Body of pancreas (tissue), 4 donors: Measurements from ENCODE around the gene PPEF1. TPM values are rescaled to one million over a fixed set of nuclear protein-coding genes. Genes with fewer than 3 reads are reported as not detected.

Experiments
- ATAC-seq: fragments of 150-250 bp; one replicate; pipeline ENCODE4 v1.9.1; 2016
- DNase-seq, 4 donors: peaks; one replicate each; pipeline ENCODE4 v3.0.0-alpha.2; 2019
- H3K27ac ChIP-seq, 4 donors: fragments of 200-600 bp; sonication (generic); 1 replicate in 3 of 4; 2 replicates in 1 of 4; pipeline versions ENCODE4 v1.5.1 to v1.6.1; 2016 to 2019; ENCODE audit warnings: mild to moderate bottlenecking in 1 of 4, mixed read lengths in 1 of 4, moderate library complexity in 1 of 4
- H3K27me3 ChIP-seq, 2 donors: fragments of 200-600 bp; sonication (generic); one replicate each; pipeline ENCODE4 v1.6.0; 2016; ENCODE audit warnings: mild to moderate bottlenecking in 1 of 2
- H3K36me3 ChIP-seq, 2 donors: fragments of 200-600 bp; sonication (generic); replicated peaks in 1 of 2; 2 replicates each; pipeline ENCODE4 v1.5.1; 2016; ENCODE audit warnings: low read depth in 2 of 2; ENCODE audit not compliant: insufficient read depth in 1 of 2
- H3K4me1 ChIP-seq: fragments of 200-600 bp; sonication (generic); one replicate; pipeline ENCODE4 v1.6.0; 2016
- H3K4me3 ChIP-seq, 2 donors: fragments of 200-600 bp; sonication (generic); 1 replicate in 1 of 2; 2 replicates in 1 of 2; pipeline ENCODE4 v1.5.1; 2016 to 2019
- H3K9me3 ChIP-seq, 3 donors: fragments of 200-600 bp; sonication (generic); 1 replicate in 2 of 3; 2 replicates in 1 of 3; pipeline ENCODE4 v1.5.1; 2016
- POLR2A ChIP-seq, 3 donors: fragments of 450-650 bp; IDR thresholded peaks; one replicate each; pipeline ENCODE4 v1.6.1; 2016; ENCODE audit warnings: antibody characterized with exemption in 3 of 3, mild to moderate bottlenecking in 2 of 3
- WGBS, 2 donors: methylation state at CpG; one replicate each; pipeline ENCODE4 v1.1.5; 2017; 5-methylcytosine and 5-hydroxymethylcytosine counted together
- intact Hi-C: fragments of 100-400 bp; cut with DNase I; formaldehyde crosslinking; loops from one replicate; pipeline ENCODE4 v1.15.1; 2023
- total RNA-seq, 2 donors: library from RNA; depleted of rRNA; stranded (reverse); fragments of >200 nt; gene quantifications; one replicate each; pipeline ENCODE4 v1.1.0, GENCODE V29; 2016
- TF ChIP-seq, protein P1 (sequence below), 7 experiments: fragments of 450-650 bp in 4 of 7; fragments of 200-600 bp in 3 of 7; sonication (generic) in 3 of 7; IDR thresholded peaks; one replicate each; pipeline ENCODE4 v1.5.1; 2016 to 2019; ENCODE audit warnings: antibody characterized with exemption in 7 of 7

PPEF1 gene
- total RNA-seq, 2 donors from 2014 or later: 0.78 TPM; not detected in 1

DNA sequence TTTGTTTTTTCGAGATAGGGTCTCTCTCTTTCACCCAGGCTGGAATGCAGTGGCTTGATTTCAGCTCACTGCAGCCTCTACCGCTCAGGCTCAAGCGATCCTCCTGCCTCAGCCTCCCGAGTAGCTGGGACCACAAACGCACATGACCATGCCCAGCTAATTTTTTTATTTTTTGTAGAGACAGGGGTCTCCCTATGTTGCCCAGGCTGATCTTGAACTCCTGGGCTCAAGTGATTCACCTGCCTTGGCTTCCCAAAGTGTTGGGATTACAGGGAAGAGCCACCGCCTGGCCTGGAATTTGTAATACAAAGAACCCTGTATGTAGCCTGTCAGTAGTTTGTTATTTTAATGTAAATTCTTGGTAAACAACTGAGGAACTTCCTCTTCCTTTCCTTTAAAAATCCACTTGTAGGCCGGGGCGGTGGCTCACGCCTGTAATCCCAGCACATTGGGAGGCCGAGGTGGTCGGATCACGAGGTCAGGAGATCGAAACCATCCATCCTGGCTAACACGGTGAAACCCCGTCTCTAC is 157.0 kb downstream of the PPEF1 start:
- Histone ChIP-seq H3K4me1 (no peaks in the 10 kb centered on the region), H3K9me3 (no peaks in the 10 kb centered on the region), H3K4me3 (no peak overlapping the region), H3K27ac (no peak overlapping the region), H3K36me3 (no peaks in the 10 kb centered on the region), H3K27me3 (no peaks in the 10 kb centered on the region)
- ATAC-seq (no peak), DNase-seq (no peak)
- intact Hi-C loops: no loop called here
- TF ChIP-seq, protein P1, sequence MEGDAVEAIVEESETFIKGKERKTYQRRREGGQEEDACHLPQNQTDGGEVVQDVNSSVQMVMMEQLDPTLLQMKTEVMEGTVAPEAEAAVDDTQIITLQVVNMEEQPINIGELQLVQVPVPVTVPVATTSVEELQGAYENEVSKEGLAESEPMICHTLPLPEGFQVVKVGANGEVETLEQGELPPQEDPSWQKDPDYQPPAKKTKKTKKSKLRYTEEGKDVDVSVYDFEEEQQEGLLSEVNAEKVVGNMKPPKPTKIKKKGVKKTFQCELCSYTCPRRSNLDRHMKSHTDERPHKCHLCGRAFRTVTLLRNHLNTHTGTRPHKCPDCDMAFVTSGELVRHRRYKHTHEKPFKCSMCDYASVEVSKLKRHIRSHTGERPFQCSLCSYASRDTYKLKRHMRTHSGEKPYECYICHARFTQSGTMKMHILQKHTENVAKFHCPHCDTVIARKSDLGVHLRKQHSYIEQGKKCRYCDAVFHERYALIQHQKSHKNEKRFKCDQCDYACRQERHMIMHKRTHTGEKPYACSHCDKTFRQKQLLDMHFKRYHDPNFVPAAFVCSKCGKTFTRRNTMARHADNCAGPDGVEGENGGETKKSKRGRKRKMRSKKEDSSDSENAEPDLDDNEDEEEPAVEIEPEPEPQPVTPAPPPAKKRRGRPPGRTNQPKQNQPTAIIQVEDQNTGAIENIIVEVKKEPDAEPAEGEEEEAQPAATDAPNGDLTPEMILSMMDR (IDR thresholded peaks at IDR 0.05): no peak
- TF ChIP-seq POLR2A (IDR thresholded peaks at IDR 0.05): no peak
- WGBS, 2 donors: 87 to 90% methylated on average over 11 to 13 of the region's 15 CpGs

DNA sequence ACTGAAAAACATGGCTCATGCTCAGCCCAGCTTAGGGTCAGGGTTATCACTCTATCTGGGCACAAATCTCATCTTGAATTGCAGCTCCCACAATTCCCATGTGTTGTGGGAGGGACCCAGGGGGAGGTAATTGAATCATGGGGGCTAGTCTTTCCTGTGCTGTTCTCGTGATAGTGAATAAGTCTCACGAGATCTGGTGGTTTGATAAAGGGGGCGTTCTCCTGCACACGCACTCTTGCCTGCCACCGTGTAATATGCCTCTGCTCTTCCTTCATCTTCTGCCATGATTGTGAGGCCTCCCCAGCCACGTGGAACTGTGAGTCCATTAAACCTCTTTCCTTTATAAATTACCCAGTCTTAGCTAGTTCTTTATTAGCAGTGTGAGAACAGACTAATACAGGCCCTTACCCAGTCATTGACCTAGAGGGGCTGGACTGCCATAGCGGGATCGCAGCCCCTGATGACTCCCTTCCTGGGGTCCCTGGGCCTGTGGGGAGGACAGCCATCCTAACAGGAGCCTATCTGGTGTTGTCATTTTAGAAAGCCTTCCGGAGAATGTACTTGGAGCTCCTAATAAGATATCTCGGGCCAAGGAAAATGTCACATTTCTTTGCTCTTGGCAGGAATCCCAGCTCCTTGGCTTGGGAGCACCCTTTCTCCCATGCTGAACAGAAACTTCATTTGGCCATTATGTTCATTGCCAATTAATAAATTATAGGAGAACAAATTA is 163.9 kb downstream of the PPEF1 start:
- intact Hi-C loops: no loop called here
- Histone ChIP-seq H3K27ac (no peak overlapping the region), H3K9me3 (no peaks in the 10 kb centered on the region), H3K36me3 (no peaks in the 10 kb centered on the region), H3K4me3 (no peak overlapping the region), H3K27me3 (no peaks in the 10 kb centered on the region), H3K4me1 (no peaks in the 10 kb centered on the region)
- WGBS, 2 donors: 34 to 59% methylated on average over 3 to 8 of the region's 10 CpGs
- TF ChIP-seq, protein P1 (IDR thresholded peaks at IDR 0.05): no peak
- TF ChIP-seq POLR2A (IDR thresholded peaks at IDR 0.05): no peak
- ATAC-seq: no peak
- DNase-seq: no peak

DNA sequence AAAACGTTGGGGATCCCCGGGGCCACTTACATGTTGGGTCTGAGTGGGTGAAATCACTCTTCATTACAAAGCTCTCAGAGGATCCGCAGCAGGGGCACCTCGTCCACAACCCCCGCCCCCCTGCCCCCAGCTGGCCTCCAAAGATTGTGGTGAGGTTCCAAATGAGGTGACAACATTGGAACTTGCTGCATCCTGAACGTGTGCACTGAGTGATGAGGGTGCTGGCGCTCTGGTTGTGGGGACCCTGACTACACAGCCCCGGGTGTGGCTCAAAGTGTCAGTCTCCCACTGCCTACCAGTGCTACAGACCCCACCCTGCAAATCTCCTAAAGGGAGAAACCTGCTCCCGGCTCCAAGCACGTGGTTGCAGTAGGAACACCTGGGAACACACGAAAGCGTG is 164.5 kb downstream of the PPEF1 start:
- 71 to 84% methylated on average over 2 to 11 of the region's 12 CpGs for WGBS, 2 donors
- intact Hi-C loops: no loop called here
- Histone ChIP-seq H3K27ac (no peak overlapping the region), H3K4me1 (no peaks in the 10 kb centered on the region), H3K36me3 (no peaks in the 10 kb centered on the region), H3K4me3 (no peak overlapping the region), H3K27me3 (no peaks in the 10 kb centered on the region), H3K9me3 (no peaks in the 10 kb centered on the region)
- no peak for DNase-seq
- no peak for TF ChIP-seq POLR2A (IDR thresholded peaks at IDR 0.05)
- TF ChIP-seq, protein P1 (IDR thresholded peaks at IDR 0.05): no peak
- no peak for ATAC-seq

DNA sequence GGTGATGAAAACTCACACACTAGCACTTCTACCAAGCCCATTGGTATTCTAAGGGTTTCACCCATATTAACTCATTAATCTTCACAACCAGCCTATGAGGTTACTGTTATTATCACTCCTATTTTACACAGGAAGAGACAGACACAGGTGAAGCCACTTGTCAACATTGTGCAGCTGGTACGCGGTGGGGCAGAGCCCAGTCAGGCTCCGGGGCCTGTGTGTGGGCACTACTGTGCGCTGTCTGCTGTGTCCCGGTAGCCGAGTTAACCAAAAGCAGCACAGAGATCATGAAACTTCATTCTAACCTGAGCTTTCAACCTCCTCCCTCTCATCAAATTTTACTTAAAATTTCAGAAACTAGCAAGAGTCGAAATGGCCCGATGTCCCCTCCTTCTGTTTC is 165.2 kb downstream of the PPEF1 start:
- 84 to 90% methylated on average over 2 to 7 of the region's 8 CpGs for WGBS, 2 donors
- TF ChIP-seq POLR2A (IDR thresholded peaks at IDR 0.05): no peak
- TF ChIP-seq, protein P1 (IDR thresholded peaks at IDR 0.05): no peak
- intact Hi-C loops: no loop called here
- no peaks in the 10 kb centered on the region for H3K36me3 ChIP-seq
- H3K4me3 ChIP-seq: no peak overlapping the region
- no peak for DNase-seq
- H3K9me3 ChIP-seq: no peaks in the 10 kb centered on the region
- no peak overlapping the region for H3K27ac ChIP-seq
- no peak for ATAC-seq
- no peaks in the 10 kb centered on the region for H3K27me3 ChIP-seq
- H3K4me1 ChIP-seq: no peaks in the 10 kb centered on the region
